BE2C (cell line): Measurements from ENCODE around the gene PPM1M.

Source experiments
- DNase-seq: peaks from one replicate; pipeline ENCODE4 v3.0.0-alpha.2; 2020
- H3K27me3 ChIP-seq: fragments of 250-450 bp; sonication (Bioruptor Pico); 2 replicates; pipeline ENCODE4 v1.5.1; 2020; ENCODE audit warnings: mild to moderate bottlenecking
- H3K36me3 ChIP-seq: fragments of 250-450 bp; sonication (Bioruptor Pico); 2 replicates; pipeline ENCODE4 v1.5.1; 2020; ENCODE audit warnings: mild to moderate bottlenecking
- H3K4me1 ChIP-seq: fragments of 250-450 bp; sonication (Bioruptor Pico); 2 replicates; pipeline ENCODE4 v1.5.1; 2020
- H3K4me3 ChIP-seq: 2 replicates; pipeline ENCODE4 v1.5.1; 2011; ENCODE audit warnings: low read depth, low read length
- H3K9me3 ChIP-seq: fragments of 250-450 bp; sonication (Bioruptor Pico); 2 replicates; pipeline ENCODE4 v1.5.1; 2020
- TF ChIP-seq, protein P1 (sequence below): IDR thresholded peaks from 2 replicates; pipeline ENCODE4 v1.5.1; 2012; ENCODE audit warnings: mild to moderate bottlenecking, low read depth, low read length

Gene PPM1M

DNA sequence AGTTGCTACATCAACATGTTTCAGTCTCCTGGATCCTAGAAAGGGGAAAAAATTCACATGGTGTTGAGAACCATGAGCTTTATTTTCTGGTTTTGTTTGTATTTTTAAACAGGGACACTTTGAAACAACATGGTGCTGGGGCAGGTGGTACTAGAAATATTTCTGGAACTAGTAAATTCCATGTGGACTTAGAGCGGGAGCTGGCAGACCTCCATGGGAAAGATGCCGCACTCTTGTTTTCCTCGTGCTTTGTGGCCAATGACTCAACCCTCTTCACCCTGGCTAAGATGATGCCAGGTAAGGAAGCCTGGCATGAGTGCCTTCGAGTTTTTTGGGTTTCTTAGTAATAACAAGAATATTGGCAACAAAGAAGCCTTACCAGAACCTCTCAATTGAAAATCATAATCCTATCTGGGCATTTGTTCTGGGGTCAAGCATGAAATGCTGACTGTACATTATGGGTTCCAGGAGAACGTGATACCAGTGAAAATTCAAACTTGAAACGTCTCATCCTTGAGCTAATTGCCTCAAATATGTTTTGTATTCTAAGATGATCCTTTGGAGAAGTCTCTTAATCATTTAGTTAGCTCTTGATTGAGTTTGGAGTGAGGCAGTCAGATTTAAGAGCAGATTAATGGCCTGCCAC is 39.7 kb upstream of the PPM1M start:
- Histone ChIP-seq H3K4me3 (no peak overlapping the region), H3K9me3 (no peaks in the 10 kb centered on the region), H3K4me1 (no peaks in the 10 kb centered on the region), H3K36me3 (peaks cover 43% of the 10 kb centered on the region), H3K27me3 (no peaks in the 10 kb centered on the region)
- DNase-seq, result no peak
- TF ChIP-seq, protein P1, sequence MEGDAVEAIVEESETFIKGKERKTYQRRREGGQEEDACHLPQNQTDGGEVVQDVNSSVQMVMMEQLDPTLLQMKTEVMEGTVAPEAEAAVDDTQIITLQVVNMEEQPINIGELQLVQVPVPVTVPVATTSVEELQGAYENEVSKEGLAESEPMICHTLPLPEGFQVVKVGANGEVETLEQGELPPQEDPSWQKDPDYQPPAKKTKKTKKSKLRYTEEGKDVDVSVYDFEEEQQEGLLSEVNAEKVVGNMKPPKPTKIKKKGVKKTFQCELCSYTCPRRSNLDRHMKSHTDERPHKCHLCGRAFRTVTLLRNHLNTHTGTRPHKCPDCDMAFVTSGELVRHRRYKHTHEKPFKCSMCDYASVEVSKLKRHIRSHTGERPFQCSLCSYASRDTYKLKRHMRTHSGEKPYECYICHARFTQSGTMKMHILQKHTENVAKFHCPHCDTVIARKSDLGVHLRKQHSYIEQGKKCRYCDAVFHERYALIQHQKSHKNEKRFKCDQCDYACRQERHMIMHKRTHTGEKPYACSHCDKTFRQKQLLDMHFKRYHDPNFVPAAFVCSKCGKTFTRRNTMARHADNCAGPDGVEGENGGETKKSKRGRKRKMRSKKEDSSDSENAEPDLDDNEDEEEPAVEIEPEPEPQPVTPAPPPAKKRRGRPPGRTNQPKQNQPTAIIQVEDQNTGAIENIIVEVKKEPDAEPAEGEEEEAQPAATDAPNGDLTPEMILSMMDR, result no peak

DNA sequence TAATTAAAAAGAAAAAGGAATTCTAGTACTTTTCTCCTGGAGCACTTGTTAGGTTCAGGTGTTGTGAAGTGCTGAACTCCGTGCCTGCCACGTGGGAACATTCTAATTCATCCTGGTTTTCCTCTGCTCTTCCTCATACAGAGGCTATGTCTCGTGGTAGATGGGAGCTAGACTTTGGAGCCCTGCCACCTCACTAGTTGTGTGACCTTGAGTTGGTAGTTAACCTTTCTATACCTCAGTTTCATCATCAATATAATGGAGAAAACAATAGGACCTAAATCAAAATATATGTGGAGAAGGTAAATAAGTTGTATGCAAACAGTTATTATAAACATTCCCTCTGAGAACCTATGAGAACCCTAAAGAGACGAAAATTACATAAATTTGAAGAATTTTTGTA is 37.0 kb upstream of the PPM1M start:
- H3K36me3 ChIP-seq, result peaks cover 49% of the 10 kb centered on the region
- H3K4me1 ChIP-seq, result no peaks in the 10 kb centered on the region
- no peaks in the 10 kb centered on the region for H3K9me3 ChIP-seq
- H3K27me3 ChIP-seq, result no peaks in the 10 kb centered on the region
- DNase-seq, result no peak
- no peak overlapping the region for H3K4me3 ChIP-seq
- TF ChIP-seq, protein P1, result no peak

DNA sequence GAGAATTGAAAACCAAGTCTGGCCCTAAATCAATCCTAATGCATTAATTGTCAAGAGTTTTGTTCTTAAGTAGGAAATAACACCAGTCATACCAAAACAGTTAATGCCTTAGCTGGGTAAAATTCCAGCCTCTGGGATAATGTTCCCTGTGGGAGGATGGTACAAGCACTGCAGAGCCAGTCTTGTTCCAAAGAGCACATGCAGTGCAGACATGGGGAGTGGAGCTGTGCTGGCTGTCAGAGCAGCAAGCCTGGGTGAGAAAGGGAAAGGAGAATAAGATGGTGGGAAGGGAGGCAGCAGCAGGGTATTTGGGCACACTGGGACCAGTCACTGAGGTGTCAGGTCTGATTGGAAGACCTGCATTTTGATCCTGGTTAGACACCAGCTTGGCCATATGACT is 35.5 kb upstream of the PPM1M start:
- no peak for DNase-seq
- H3K36me3 ChIP-seq, result peaks cover 40% of the 10 kb centered on the region
- TF ChIP-seq, protein P1, result no peak

DNA sequence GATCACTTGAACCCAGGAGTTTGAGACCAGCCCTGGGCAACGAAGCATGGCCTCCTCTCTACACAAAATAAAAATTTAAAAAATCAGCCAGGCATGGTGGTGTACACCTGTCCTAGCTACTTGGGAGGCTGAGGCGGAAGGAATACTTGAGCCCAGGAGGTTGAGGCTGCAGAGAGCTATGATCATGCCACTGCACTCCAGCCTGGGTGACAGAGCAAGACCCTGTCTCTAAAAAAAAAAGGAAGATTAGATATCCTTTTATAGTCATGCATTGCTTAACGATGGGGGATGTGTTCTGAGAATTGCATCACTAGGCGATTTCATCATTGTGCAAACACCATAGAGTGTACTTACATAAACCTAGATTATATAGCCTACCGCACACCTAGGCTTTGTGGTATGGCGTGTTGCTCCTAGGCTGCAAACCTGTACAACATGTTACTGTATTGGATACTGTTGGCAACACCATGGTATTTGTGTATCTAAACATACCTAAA is 35.0 kb upstream of the PPM1M start:
- Histone ChIP-seq H3K4me1 (no peaks in the 10 kb centered on the region), H3K9me3 (no peaks in the 10 kb centered on the region), H3K4me3 (no peak overlapping the region), H3K27me3 (no peaks in the 10 kb centered on the region), H3K36me3 (peaks cover 36% of the 10 kb centered on the region)
- TF ChIP-seq, protein P1, result no peak
- DNase-seq, result no peak

More for the DNA sequence above, 35.5 kb upstream of the PPM1M start:
- Histone ChIP-seq H3K4me1 (no peaks in the 10 kb centered on the region), H3K27me3 (no peaks in the 10 kb centered on the region), H3K4me3 (no peak overlapping the region), H3K9me3 (no peaks in the 10 kb centered on the region)

DNA sequence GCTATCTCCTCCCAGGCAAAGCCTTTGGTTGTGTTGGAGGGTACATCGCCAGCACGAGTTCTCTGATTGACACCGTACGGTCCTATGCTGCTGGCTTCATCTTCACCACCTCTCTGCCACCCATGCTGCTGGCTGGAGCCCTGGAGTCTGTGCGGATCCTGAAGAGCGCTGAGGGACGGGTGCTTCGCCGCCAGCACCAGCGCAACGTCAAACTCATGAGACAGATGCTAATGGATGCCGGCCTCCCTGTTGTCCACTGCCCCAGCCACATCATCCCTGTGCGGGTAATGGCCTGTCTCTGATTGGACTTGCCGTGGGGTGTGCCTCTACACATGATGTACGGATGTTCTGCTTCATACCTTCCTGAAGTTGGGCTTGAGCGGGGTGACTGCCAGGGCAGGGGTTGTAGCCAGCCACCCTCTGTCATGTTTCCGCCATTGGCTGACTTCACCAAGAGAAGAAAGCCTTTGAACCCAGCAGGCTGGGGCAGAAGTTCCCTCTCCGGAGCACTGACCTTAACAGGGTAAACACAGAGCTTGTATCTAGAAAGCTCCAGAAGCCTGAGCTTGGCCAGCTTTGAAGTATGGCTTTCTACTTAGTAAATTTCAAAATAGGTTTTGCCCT is 34.2 kb upstream of the PPM1M start:
- H3K4me3 ChIP-seq, result no peak overlapping the region
- TF ChIP-seq, protein P1, result no peak
- DNase-seq, result no peak
- no peaks in the 10 kb centered on the region for H3K4me1 ChIP-seq
- H3K9me3 ChIP-seq, result no peaks in the 10 kb centered on the region
- peaks cover 31% of the 10 kb centered on the region for H3K36me3 ChIP-seq
- H3K27me3 ChIP-seq, result no peaks in the 10 kb centered on the region

DNA sequence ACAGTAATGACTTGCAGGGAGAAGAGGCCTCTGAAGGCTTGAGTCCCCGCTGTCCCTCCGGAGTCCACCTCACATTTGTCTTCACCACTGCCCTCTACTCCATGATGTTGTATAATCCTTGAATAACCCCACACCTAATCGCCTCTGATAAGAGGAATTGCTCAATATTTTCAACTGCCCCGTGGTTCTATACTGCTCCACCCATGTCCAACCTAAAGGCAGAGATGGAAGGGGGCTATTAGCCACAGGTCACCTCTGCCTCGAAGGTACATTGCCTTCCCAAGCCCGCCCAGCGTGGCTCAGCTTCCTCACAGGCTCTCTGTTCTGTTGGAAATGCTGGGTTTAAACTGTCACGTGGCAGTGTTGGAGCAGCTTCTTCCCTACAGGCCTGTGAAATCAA is 32.6 kb upstream of the PPM1M start:
- Histone ChIP-seq H3K27me3 (no peaks in the 10 kb centered on the region), H3K4me1 (no peaks in the 10 kb centered on the region), H3K9me3 (no peaks in the 10 kb centered on the region), H3K4me3 (no peak overlapping the region), H3K36me3 (peaks cover 26% of the 10 kb centered on the region)
- TF ChIP-seq, protein P1, result no peak
- no peak for DNase-seq
